Inflammatory macrophage (primary cell): Measurements from ENCODE around the gene FXYD3.
"Not testable (repeated sequence)": the region's sequence is repeated elsewhere in the genome, so short reads cannot be mapped to it uniquely, and the experiment has no call there.

ENCODE experiments used
- DNase-seq, 2 donors: peaks; one replicate each; pipeline ENCODE4 v3.0.0-alpha.2; 2020 to 2022

FXYD3 gene

GRCh38 chr19:35143231-35143715 lies 27.6 kb downstream of the FXYD3 start, which contains the start of gene FXYD7:
Gene FXYD7 (plus strand): TSS chr19:35143255. CDS start chr19:35143334, 79 bp downstream.
- no peak for DNase-seq

GRCh38 chr19:35143818-35144217 lies 28.2 kb downstream of the FXYD3 start:
- DNase-seq: no peak

DNA sequence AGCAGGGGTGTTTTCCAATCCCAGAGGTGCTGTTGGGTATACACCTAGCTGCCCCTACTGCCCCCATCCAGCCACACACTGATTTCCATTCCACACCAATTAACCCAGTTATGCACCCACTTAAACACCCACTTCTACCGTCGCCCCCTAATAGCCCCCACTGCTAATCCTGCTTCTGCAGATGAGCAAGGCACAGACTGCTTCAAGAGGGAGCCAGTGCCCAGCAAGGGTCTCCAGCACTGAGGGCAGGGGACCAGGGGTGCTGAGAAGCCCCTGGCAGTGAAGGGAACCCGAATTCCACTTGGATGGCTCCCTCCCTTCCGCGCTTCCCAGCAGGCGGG lies 28.6 kb downstream of the FXYD3 start:
- DNase-seq: no peak

DNA sequence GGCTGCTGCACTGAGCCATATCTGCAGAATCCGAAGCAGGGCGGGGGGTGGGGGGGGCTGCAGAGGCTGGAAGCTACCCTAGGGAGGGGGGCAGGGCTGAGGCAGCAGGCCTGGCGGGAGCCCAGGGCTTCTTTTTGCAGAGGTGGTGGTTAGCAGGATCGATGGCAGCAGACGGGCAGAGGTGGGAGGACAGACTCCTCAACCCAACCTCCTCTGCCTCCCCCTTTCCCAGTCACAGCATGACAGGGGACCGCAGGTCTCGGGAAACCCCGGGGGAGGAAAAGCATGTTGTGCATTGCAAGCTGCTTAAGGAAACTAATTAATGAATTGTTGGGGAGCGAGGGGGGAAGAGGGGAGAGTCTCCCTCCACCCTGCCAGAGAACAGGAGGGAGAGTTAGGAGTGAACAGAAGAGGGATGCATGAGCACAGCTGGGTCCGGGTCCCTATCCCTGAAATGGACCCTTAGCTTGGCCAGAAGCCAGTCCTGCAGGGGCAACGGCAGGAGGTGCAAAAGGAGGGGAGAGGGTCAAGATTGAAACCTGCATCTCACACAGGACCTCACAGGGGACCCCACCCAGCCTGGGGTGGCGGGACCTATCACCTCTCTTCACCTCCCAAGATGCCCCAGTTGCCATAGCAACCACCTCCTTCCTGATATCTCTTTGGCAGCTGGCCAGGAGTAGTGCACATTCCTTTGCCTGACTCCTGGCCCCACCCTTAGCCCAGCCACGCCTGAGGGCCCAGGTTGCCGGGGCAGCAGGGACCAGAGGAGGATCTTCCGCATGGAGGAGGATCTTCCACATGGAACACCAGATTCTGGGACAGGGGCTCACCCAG lies 29.2 kb downstream of the FXYD3 start:
- DNase-seq: no peak

- DNase-seq: peak; percentile 40 to 46
These were observed 31.3 kb downstream of the FXYD3 start for GRCh38 chr19:35146746-35147459.

GRCh38 chr19:35149463-35149862 lies 33.8 kb downstream of the FXYD3 start:
- DNase-seq: no peak

- DNase-seq: no peak
These were observed 34.8 kb downstream of the FXYD3 start for GRCh38 chr19:35150445-35150844.

GRCh38 chr19:35151273-35152065 lies 35.8 kb downstream of the FXYD3 start:
- no peak for DNase-seq

- DNase-seq: not testable (repeated sequence)
These were observed 37.5 kb downstream of the FXYD3 start for GRCh38 chr19:35153129-35153522.

GRCh38 chr19:35153701-35154524 lies 38.3 kb downstream of the FXYD3 start:
- DNase-seq: peak in 1 of 2 donors; percentile 35

- DNase-seq: peak; percentile 80 to 85
These were observed 39.1 kb downstream of the FXYD3 start, which contains the start of gene FXYD5 for GRCh38 chr19:35154525-35155406. Gene FXYD5 (plus strand): TSS chr19:35154735. CDS start chr19:35155551, 816 bp downstream.

GRCh38 chr19:35155441-35155840 lies 39.8 kb downstream of the FXYD3 start:
- DNase-seq: peak; percentile 27 to 41

- no peak for DNase-seq
These were observed 40.5 kb downstream of the FXYD3 start for GRCh38 chr19:35155981-35156672.

- no peak for DNase-seq
These were observed 41.0 kb downstream of the FXYD3 start for GRCh38 chr19:35156673-35157014.

DNA sequence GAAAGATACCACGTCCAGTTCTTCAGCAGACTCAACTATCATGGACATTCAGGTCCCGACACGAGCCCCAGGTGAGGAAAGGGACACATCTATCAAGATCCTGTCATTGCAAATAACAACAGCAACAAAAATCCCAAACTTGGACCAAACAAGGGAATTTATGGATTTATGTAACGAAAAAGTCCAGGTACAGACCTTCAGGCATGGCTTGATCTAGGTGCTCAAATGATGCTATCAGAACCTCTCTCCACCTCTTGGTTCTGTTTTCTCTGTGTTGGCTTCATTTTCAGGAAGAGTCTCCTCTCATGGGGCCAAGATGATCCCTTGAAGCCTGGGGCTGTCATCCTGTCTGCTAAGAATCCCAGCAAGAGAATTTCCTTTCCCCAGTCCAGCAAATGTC lies 41.8 kb downstream of the FXYD3 start:
- DNase-seq: no peak

DNA sequence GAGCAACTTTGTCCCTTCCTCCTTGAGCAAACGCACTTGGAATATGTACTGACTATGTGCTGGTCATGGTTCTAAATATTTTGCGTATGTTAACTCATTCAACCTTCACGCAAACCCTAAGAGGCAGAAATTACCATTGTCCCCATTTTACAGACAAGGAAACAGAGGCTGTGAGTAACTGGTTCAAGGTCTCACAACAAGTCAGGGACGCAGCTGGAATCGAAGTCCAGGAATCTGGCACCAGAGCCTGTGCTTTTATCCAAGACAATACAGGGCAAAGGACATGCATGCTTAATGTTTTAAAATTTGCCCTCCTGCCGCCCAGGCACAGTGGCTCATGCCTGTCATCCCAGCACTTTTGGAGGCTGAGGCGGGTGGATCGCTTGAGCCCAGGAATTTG lies 44.0 kb downstream of the FXYD3 start:
- no peak for DNase-seq

DNA sequence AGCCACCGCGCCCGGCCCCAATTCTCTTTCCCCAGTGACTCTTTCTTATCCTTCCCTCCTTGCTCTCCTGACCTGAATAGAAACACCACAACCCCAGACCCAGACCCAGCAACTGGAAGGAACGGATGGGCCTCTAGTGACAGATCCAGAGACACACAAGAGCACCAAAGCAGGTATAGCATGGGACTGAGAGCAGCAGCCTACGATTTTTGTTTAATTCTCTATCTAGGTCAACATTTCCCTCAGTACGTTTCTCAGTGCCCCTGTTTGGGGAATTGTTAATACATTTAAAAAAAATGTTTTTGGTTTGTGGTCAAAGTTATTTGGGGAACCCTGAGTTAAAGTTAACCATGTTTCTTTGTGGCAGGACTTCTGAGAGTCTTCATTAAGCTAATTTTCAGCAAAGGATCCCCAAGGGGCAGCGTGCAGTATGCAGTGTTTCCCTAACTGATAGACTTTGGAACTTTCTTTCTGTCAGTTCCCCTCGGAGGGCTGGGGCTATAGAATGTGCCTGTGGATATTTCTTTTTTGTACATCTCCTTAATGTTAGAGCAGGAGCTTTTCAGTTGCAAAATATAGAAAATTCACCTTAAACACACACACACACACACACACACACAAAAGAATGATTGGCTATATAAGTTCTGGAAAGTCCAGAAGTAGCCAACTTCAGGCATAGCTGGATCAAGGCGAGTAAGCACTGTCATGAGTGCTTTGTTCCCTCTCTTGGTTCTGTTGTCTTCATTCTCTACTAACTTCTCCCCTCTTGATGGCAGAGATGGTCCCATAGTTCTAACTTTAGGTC lies 45.2 kb downstream of the FXYD3 start:
- DNase-seq: no peak

- DNase-seq: no peak
These were observed 45.8 kb downstream of the FXYD3 start for GRCh38 chr19:35161434-35161743.

DNA sequence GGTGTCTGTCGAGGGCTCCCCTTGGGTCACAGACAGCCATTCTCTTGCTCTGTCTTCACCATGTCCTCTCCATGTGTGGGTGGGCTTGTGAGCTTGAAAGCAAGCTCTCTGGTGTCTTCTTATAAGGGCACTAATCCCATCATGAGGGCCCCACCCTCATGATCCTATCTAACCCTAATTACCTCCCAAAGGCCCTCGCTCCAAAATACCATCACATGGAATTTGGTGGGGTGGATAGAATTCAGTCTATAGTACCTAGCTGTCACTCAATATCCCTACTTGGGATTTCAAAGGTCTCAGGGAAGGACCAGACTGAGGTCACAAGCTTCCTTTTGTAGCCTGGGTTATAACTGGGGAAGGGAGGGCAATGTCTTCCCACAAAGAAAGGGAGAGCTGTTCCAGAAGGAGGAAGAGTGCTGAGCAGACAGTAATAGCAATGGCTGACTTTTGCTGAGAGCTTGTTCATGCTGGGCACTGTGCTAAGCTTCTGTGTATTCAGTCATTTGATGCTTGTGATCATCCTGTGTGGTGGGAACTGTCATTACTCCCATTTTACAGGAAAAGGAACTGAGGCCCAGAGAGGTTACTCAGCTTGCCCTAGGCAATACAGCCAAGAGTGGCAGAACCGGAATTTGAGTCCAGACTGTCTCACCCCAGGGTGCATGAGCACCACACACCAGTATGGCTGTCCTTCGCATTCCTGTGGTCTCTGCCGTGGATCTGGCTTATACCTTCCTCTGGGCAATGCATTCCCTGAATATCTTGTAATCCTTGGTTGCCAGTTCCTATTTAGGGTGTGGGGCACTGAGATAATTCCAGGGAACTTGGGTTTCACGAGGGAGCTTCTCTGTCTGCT lies 47.1 kb downstream of the FXYD3 start:
- no peak for DNase-seq
